Loucy (cell line): ENCODE data around the gene HTR2C.

Experiments used
- H2AFZ ChIP-seq: fragments of 200-600 bp; sonication (generic); 2 replicates; pipeline ENCODE4 v1.6.0; 2016; ENCODE audit warnings: antibody characterized with exemption, mild to moderate bottlenecking, low read length, moderate library complexity
- H3F3A ChIP-seq: fragments of 200-600 bp; 2 replicates; pipeline ENCODE4 v1.6.0; 2016; ENCODE audit warnings: antibody characterized with exemption, low read depth, mild to moderate bottlenecking
- H3K27me3 ChIP-seq: fragments of 200-600 bp; sonication (generic); 2 replicates; pipeline ENCODE4 v1.6.1; 2014; ENCODE audit warnings: low read length, mild to moderate bottlenecking; ENCODE audit not compliant: insufficient read depth, poor library complexity, severe bottlenecking
- H3K36me3 ChIP-seq: fragments of 200-600 bp; sonication (generic); 2 replicates; pipeline ENCODE4 v1.6.1; 2016; ENCODE audit warnings: low read length; ENCODE audit not compliant: insufficient read depth
- H3K4me1 ChIP-seq: fragments of 200-600 bp; sonication (generic); 2 replicates; pipeline ENCODE4 v1.5.1; 2014; ENCODE audit warnings: low read length, mild to moderate bottlenecking; ENCODE audit not compliant: insufficient read depth, poor library complexity, severe bottlenecking
- H3K4me2 ChIP-seq: fragments of 200-600 bp; sonication (generic); 2 replicates; pipeline ENCODE4 v1.6.0; 2014; ENCODE audit warnings: antibody characterized with exemption, low read length, low read depth, mild to moderate bottlenecking; ENCODE audit not compliant: poor library complexity, severe bottlenecking
- H3K4me3 ChIP-seq: fragments of 200-600 bp; sonication (generic); 2 replicates; pipeline ENCODE4 v1.5.1; 2014; ENCODE audit warnings: low read length, mild to moderate bottlenecking, mixed read lengths; ENCODE audit not compliant: poor library complexity, severe bottlenecking
- H3K79me2 ChIP-seq: fragments of 200-600 bp; sonication (generic); 2 replicates; pipeline ENCODE4 v1.6.1; 2014; ENCODE audit warnings: low read length; ENCODE audit not compliant: insufficient read depth
- H3K9ac ChIP-seq: fragments of 200-600 bp; sonication (generic); 2 replicates; pipeline ENCODE4 v1.6.0; 2014; ENCODE audit warnings: mild to moderate bottlenecking, low read depth, low read length, moderate library complexity; ENCODE audit not compliant: poor library complexity, severe bottlenecking
- H3K9me2 ChIP-seq: fragments of 200-600 bp; sonication (generic); replicated peaks from 2 replicates; pipeline ENCODE4 v1.6.1; 2016; ENCODE audit warnings: low read depth, low read length, mixed read lengths
- H3K9me3 ChIP-seq: fragments of 200-600 bp; sonication (generic); 2 replicates; pipeline ENCODE4 v1.6.1; 2014; ENCODE audit warnings: mild to moderate bottlenecking, antibody characterized with exemption, low read length, low read depth; ENCODE audit not compliant: insufficient read depth
- H4K20me1 ChIP-seq: fragments of 200-600 bp; sonication (generic); 2 replicates; pipeline ENCODE4 v1.6.0; 2014; ENCODE audit warnings: antibody characterized with exemption, low read length, mild to moderate bottlenecking; ENCODE audit not compliant: insufficient read depth, poor library complexity, severe bottlenecking
- EZH2phosphoT487 ChIP-seq: fragments of 200-600 bp; IDR thresholded peaks from 2 replicates; pipeline ENCODE4 v1.6.1; 2018; ENCODE audit warnings: antibody characterized with exemption, mild to moderate bottlenecking, moderate library complexity, borderline replicate concordance
- TF ChIP-seq, protein P1 (sequence below): fragments of 200-600 bp; sonication (generic); conservative IDR thresholded peaks from 2 replicates; pipeline ENCODE4 v1.5.1; 2014; ENCODE audit warnings: mild to moderate bottlenecking, antibody characterized with exemption, low read length

Gene HTR2C

GRCh38 chrX:114952696-114953095 is 368.8 kb downstream of the HTR2C start:
- no peak overlapping the region for H3K9ac ChIP-seq
- no peak overlapping the region for H3K4me3 ChIP-seq
- no peaks in the 10 kb centered on the region for H3K9me2 ChIP-seq
- H4K20me1 ChIP-seq, result no peaks in the 10 kb centered on the region
- no peaks in the 10 kb centered on the region for H3K36me3 ChIP-seq
- no peaks in the 10 kb centered on the region for H3F3A ChIP-seq
- no peaks in the 10 kb centered on the region for H3K27me3 ChIP-seq
- no peaks in the 10 kb centered on the region for H3K9me3 ChIP-seq
- H3K4me1 ChIP-seq, result no peaks in the 10 kb centered on the region
- no peaks in the 10 kb centered on the region for H3K79me2 ChIP-seq
- H3K4me2 ChIP-seq, result no peak overlapping the region
- no peak overlapping the region for H2AFZ ChIP-seq
- no peak for TF ChIP-seq EZH2phosphoT487
- TF ChIP-seq, protein P1, sequence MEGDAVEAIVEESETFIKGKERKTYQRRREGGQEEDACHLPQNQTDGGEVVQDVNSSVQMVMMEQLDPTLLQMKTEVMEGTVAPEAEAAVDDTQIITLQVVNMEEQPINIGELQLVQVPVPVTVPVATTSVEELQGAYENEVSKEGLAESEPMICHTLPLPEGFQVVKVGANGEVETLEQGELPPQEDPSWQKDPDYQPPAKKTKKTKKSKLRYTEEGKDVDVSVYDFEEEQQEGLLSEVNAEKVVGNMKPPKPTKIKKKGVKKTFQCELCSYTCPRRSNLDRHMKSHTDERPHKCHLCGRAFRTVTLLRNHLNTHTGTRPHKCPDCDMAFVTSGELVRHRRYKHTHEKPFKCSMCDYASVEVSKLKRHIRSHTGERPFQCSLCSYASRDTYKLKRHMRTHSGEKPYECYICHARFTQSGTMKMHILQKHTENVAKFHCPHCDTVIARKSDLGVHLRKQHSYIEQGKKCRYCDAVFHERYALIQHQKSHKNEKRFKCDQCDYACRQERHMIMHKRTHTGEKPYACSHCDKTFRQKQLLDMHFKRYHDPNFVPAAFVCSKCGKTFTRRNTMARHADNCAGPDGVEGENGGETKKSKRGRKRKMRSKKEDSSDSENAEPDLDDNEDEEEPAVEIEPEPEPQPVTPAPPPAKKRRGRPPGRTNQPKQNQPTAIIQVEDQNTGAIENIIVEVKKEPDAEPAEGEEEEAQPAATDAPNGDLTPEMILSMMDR, result no peak
